MCF 10A (cell line): ENCODE measurements around the gene SYNPO. TPM values are rescaled to one million over a fixed set of nuclear protein-coding genes. Genes with fewer than 3 reads are reported as not detected.

Source experiments
- BruUV-seq: library from RNA; stranded (reverse); fragments of 400-500 nt; replicated peaks from 2 replicates; lab custom pipeline; 2021; lab: Mats Ljungman, UMichigan
- CTCF ChIA-PET: fragments of 300-600 bp; sonication (Branson Sonifier 250); formaldehyde crosslinking; extraction: SDS; loops from one replicate; lab custom pipeline; 2021; ENCODE audit warnings: antibody characterized with exemption, inconsistent platforms; lab: Yijun Ruan, JAX
- POLR2A ChIA-PET: fragments of 300-600, 350-650 bp; sonication (Branson Sonifier 250); formaldehyde crosslinking; extraction: SDS; loops from one replicate; lab custom pipeline; 2020; ENCODE audit warnings: antibody characterized with exemption, inconsistent platforms; lab: Yijun Ruan, JAX
- DNase-seq: peaks from one replicate; pipeline ENCODE4 v3.0.0-alpha.2; 2018; ENCODE audit not compliant: unreplicated experiment
- H3K27ac Mint-ChIP-seq: one replicate; pipeline ENCODE4 v1.8.0; 2022; ENCODE audit warnings: mild to moderate bottlenecking, low read depth, mixed read lengths; ENCODE audit not compliant: unreplicated experiment
- H3K27me3 Mint-ChIP-seq: one replicate; pipeline ENCODE4 v1.8.0; 2022; ENCODE audit warnings: mixed read lengths; ENCODE audit not compliant: insufficient read depth, unreplicated experiment
- H3K36me3 Mint-ChIP-seq: one replicate; pipeline ENCODE4 v1.8.0; 2022; ENCODE audit warnings: mild to moderate bottlenecking, moderate library complexity, mixed read lengths; ENCODE audit not compliant: insufficient read depth, unreplicated experiment
- H3K4me1 Mint-ChIP-seq: one replicate; pipeline ENCODE4 v1.8.0; 2022; ENCODE audit warnings: mixed read lengths; ENCODE audit not compliant: insufficient read depth, unreplicated experiment
- H3K4me3 Mint-ChIP-seq: one replicate; pipeline ENCODE4 v1.8.0; 2022; ENCODE audit warnings: mild to moderate bottlenecking, moderate library complexity, mixed read lengths; ENCODE audit not compliant: unreplicated experiment
- H3K9me3 Mint-ChIP-seq: one replicate; pipeline ENCODE4 v1.8.0; 2022; ENCODE audit warnings: mixed read lengths; ENCODE audit not compliant: unreplicated experiment
- CTCF ChIP-seq: fragments of 200-600 bp; IDR thresholded peaks from one replicate; pipeline ENCODE4 v1.8.0; 2022; ENCODE audit warnings: antibody characterized with exemption, mild to moderate bottlenecking; ENCODE audit not compliant: unreplicated experiment
- intact Hi-C: fragments of 100-400 bp; cut with micrococcal nuclease; formaldehyde crosslinking; loops from 2 replicates; pipeline ENCODE4 v1.14.1; 2022
- total RNA-seq: library from RNA; stranded (reverse); gene quantifications from 2 replicates; pipeline ENCODE4 v1.2.3, GENCODE V29; 2022

SYNPO gene
- total RNA-seq, 1 experiment from 2014 or later, result 6.3 TPM

GRCh38 chr5:150598006-150598405 is 42.5 kb upstream of the SYNPO start:
- Mint-ChIP-seq H3K36me3 (no peaks in the 10 kb centered on the region), H3K4me3 (no peak overlapping the region), H3K27me3 (no peaks in the 10 kb centered on the region), H3K9me3 (no peaks in the 10 kb centered on the region), H3K27ac (no peak overlapping the region), H3K4me1 (peaks cover 16% of the 10 kb centered on the region)
- ChIA-PET POLR2A (no interaction called here), CTCF (interaction anchor here (1.2 kb wide), 1 partner anchor 38 kb away, joined by 4 read pairs; no protein-coding TSS in a partner anchor)
- intact Hi-C loops, result no loop called here
- TF ChIP-seq CTCF, result no peak
- no TSS peak for BruUV-seq
- no peak for DNase-seq

- intact Hi-C loops, result no loop called here
- CTCF ChIA-PET, result no interaction called here
- Mint-ChIP-seq H3K9me3 (no peaks in the 10 kb centered on the region), H3K27me3 (no peaks in the 10 kb centered on the region), H3K27ac (no peak overlapping the region), H3K36me3 (no peaks in the 10 kb centered on the region), H3K4me1 (peaks cover 11% of the 10 kb centered on the region), H3K4me3 (no peak overlapping the region)
- DNase-seq, result peak; percentile 62
- POLR2A ChIA-PET, result no interaction called here
- no TSS peak for BruUV-seq
- TF ChIP-seq CTCF, result no peak
These were observed 41.6 kb upstream of the SYNPO start for GRCh38 chr5:150598821-150599273.

- intact Hi-C loops, result no loop called here
- no peak overlapping the region for H3K4me3 Mint-ChIP-seq
- no peak for TF ChIP-seq CTCF
- H3K4me1 Mint-ChIP-seq, result peaks cover 10% of the 10 kb centered on the region
- BruUV-seq, result no TSS peak
- CTCF ChIA-PET, result interaction anchor here (0.6 to 1.1 kb wide), 2 partner anchors 41 to 54 kb away, joined by 3 to 4 read pairs; partner anchors contain the start of gene SYNPO
- no peaks in the 10 kb centered on the region for H3K36me3 Mint-ChIP-seq
- H3K9me3 Mint-ChIP-seq, result no peaks in the 10 kb centered on the region
- no peak for DNase-seq
- H3K27me3 Mint-ChIP-seq, result no peaks in the 10 kb centered on the region
- no peak overlapping the region for H3K27ac Mint-ChIP-seq
- POLR2A ChIA-PET, result no interaction called here
These were observed 41.2 kb upstream of the SYNPO start for GRCh38 chr5:150599281-150599680.

DNA sequence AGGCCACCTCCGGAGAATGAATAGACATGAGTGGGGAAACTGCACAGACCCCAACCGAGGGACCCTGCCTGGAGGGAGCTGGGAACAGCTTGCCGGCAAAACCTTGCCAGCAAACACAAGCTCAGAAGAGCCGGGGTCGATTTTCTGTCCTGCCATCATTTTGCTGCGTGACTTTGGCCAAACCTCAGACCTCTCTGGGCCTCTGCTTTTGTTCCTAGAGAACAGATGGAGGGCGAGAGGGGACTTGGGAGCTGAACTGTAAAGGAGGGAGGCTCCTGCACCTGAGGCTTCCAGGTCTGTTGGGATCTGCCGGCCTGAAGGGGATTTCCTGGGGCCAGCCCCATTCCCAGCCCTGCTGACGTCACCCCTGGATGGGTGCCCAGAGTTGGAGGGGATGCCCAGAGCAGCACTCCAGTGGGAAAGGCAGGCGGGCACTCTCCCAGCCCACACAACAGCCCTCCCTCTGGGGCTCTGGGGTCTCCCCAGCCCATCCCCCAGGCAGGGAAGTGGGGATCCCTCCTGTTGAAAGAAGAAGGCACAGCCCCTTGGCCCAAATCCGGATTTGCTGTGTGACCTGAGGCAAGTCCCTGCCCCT is 40.4 kb upstream of the SYNPO start:
- TF ChIP-seq CTCF, result no peak
- no peak overlapping the region for H3K4me3 Mint-ChIP-seq
- CTCF ChIA-PET, result interaction anchor here (0.6 to 1.1 kb wide), 2 partner anchors 40 to 54 kb away, joined by 3 to 4 read pairs; partner anchors contain the start of gene SYNPO
- POLR2A ChIA-PET, result interaction anchor here (0.6 to 1.1 kb wide), 2 partner anchors 40 to 44 kb away, joined by 3 to 4 read pairs; partner anchors contain the start of gene SYNPO
- no peaks in the 10 kb centered on the region for H3K27me3 Mint-ChIP-seq
- no peaks in the 10 kb centered on the region for H3K36me3 Mint-ChIP-seq
- peak overlapping the region; percentile 68 for H3K27ac Mint-ChIP-seq
- intact Hi-C loops, result no loop called here
- BruUV-seq, result no TSS peak
- peaks cover 10% of the 10 kb centered on the region for H3K4me1 Mint-ChIP-seq
- peak; percentile 94 for DNase-seq
- no peaks in the 10 kb centered on the region for H3K9me3 Mint-ChIP-seq
